Activated effector memory CD4-positive, alpha-beta T cell treated with Interleukin-2 at 50 U/mL for 16 hours (primary cell): ENCODE results near the gene KIF9.
"Not testable (repeated sequence)": the region's sequence is repeated elsewhere in the genome, so short reads cannot be mapped to it uniquely, and the experiment has no call there.

ENCODE experiments used
- DNase-seq: peaks from one replicate; pipeline ENCODE4 v3.0.0-alpha.2; 2020

KIF9 gene

GRCh38 chr3:47291754-47292420, 9.3 kb upstream of the KIF9 start:
- not testable (repeated sequence) for DNase-seq

- DNase-seq, result no peak
Measured at GRCh38 chr3:47291158-47291753, 8.7 kb upstream of the KIF9 start.

- DNase-seq, result no peak
Measured at GRCh38 chr3:47288966-47289910, 6.6 kb upstream of the KIF9 start.

- DNase-seq, result no peak
Measured at GRCh38 chr3:47283591-47284364, 1.2 kb upstream of the KIF9 start.

GRCh38 chr3:47283193-47283537, 566 bp upstream of the KIF9 start:
- no peak for DNase-seq

GRCh38 chr3:47280519-47280918, 2.1 kb downstream of the KIF9 start:
- DNase-seq, result no peak

GRCh38 chr3:47276558-47276957, 6.0 kb downstream of the KIF9 start:
- no peak for DNase-seq

- DNase-seq, result no peak
Measured at GRCh38 chr3:47274652-47275051, 7.9 kb downstream of the KIF9 start.

GRCh38 chr3:47273564-47273963, 9.0 kb downstream of the KIF9 start:
- DNase-seq, result no peak

GRCh38 chr3:47270526-47270925, 12.1 kb downstream of the KIF9 start:
- DNase-seq, result no peak

- DNase-seq, result no peak
Measured at GRCh38 chr3:47267490-47267824, 15.1 kb downstream of the KIF9 start.

- DNase-seq, result peak; percentile 23
Measured at GRCh38 chr3:47266709-47267489, 15.7 kb downstream of the KIF9 start.

- DNase-seq, result no peak
Measured at GRCh38 chr3:47265725-47266428, 16.7 kb downstream of the KIF9 start.

GRCh38 chr3:47265008-47265407, 17.6 kb downstream of the KIF9 start:
- DNase-seq, result no peak

GRCh38 chr3:47261301-47261700, 21.3 kb downstream of the KIF9 start:
- no peak for DNase-seq

GRCh38 chr3:47260605-47261004, 22.0 kb downstream of the KIF9 start:
- no peak for DNase-seq

- no peak for DNase-seq
Measured at GRCh38 chr3:47259114-47259513, 23.5 kb downstream of the KIF9 start.

- not testable (repeated sequence) for DNase-seq
Measured at GRCh38 chr3:47256331-47256730, 26.3 kb downstream of the KIF9 start.

- no peak for DNase-seq
Measured at GRCh38 chr3:47251689-47252088, 30.9 kb downstream of the KIF9 start.

- not testable (repeated sequence) for DNase-seq
Measured at GRCh38 chr3:47251085-47251484, 31.5 kb downstream of the KIF9 start.

GRCh38 chr3:47250309-47251060, 32.1 kb downstream of the KIF9 start:
- no peak for DNase-seq
